ENCODE data around the gene RNF169. TPM values are rescaled to one million over a fixed set of nuclear protein-coding genes. Genes with fewer than 3 reads are reported as not detected.

RNF169 gene
- total and polyA plus RNA-seq, 9 of the 15 experiments (the other 6 are each of a cell fraction or from before 2014, with no cell fraction given) = 0.68 to 18.1 (median 10.1) TPM

DNA sequence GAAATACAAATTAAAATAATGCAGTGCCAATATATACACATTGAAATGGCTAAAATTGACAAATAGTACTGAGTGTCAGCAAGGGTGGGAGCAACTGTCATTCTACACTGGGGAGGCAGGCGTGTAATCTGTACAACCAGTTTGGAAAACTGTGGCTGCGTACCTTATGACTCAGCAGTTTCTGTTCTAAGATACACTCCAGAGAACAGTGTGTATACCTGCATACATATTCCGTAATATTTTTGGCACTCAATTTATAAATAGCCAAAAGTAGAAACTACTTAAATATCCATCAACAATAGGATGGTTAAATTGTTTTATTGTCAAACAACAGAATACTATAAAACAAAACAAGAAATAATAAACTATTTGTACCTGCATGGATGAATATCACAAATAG is 57.6 kb downstream of the RNF169 start (continued):
- TF ChIP-seq, protein P1, sequence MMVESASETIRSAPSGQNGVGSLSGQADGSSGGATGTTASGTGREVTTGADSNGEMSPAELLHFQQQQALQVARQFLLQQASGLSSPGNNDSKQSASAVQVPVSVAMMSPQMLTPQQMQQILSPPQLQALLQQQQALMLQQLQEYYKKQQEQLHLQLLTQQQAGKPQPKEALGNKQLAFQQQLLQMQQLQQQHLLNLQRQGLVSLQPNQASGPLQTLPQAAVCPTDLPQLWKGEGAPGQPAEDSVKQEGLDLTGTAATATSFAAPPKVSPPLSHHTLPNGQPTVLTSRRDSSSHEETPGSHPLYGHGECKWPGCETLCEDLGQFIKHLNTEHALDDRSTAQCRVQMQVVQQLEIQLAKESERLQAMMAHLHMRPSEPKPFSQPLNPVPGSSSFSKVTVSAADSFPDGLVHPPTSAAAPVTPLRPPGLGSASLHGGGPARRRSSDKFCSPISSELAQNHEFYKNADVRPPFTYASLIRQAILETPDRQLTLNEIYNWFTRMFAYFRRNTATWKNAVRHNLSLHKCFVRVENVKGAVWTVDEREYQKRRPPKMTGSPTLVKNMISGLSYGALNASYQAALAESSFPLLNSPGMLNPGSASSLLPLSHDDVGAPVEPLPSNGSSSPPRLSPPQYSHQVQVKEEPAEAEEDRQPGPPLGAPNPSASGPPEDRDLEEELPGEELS (CRISPR knock-in tag; IDR thresholded peaks at IDR 0.05; ENCODE audit: borderline replicate concordance) = no peak
- peak; percentile 83 for TF ChIP-seq ARID1B (IDR thresholded peaks at IDR 0.05)
- peak; percentile 50; the same call in 1 of the 2 replicates for TF ChIP-seq CREB1 (IDR thresholded peaks at IDR 0.05)
- TF ChIP-seq CREB1 (CRISPR knock-in tag; IDR thresholded peaks at IDR 0.05) = no peak
- no peak for TF ChIP-seq FOXK1 (CRISPR knock-in tag; IDR thresholded peaks at IDR 0.05; ENCODE audit: borderline replicate concordance)
- TF ChIP-seq TCF3 (CRISPR knock-in tag; IDR thresholded peaks at IDR 0.05) = peak; percentile 56
- TF ChIP-seq ZSCAN29 (IDR thresholded peaks at IDR 0.05) = peak; percentile 75; the same call in 1 of the 2 replicates
- peak; percentile 76 for TF ChIP-seq SMARCE1 (IDR thresholded peaks at IDR 0.05)
- no peak for TF ChIP-seq RFX1 (IDR thresholded peaks at IDR 0.05)
- peak; percentile 63 for TF ChIP-seq SMARCC2 (IDR thresholded peaks at IDR 0.05; ENCODE audit: low read depth)
- TF ChIP-seq MEF2A (IDR thresholded peaks at IDR 0.05; ENCODE audit: control insufficient read depth, low read depth, low read length) = 0 out of 2 replicates have a peak, but pooled peaks have one; percentile 9
- TF ChIP-seq NCOA1 (IDR thresholded peaks at IDR 0.05; ENCODE audit: low read depth) = no peak
- TF ChIP-seq PHB (CRISPR knock-in tag; IDR thresholded peaks at IDR 0.05) = no peak
- TF ChIP-seq TFAM (CRISPR knock-in tag; conservative IDR thresholded peaks at IDR 0.05) = no peak
- TF ChIP-seq POLR2A (conservative IDR thresholded peaks at IDR 0.05) = no peak
- no peak for TF ChIP-seq KAT8 (IDR thresholded peaks at IDR 0.05; ENCODE audit: low read depth)
- TF ChIP-seq CREM (IDR thresholded peaks at IDR 0.05; ENCODE audit: low read depth) = peak; percentile 83
- TF ChIP-seq, protein P2, sequence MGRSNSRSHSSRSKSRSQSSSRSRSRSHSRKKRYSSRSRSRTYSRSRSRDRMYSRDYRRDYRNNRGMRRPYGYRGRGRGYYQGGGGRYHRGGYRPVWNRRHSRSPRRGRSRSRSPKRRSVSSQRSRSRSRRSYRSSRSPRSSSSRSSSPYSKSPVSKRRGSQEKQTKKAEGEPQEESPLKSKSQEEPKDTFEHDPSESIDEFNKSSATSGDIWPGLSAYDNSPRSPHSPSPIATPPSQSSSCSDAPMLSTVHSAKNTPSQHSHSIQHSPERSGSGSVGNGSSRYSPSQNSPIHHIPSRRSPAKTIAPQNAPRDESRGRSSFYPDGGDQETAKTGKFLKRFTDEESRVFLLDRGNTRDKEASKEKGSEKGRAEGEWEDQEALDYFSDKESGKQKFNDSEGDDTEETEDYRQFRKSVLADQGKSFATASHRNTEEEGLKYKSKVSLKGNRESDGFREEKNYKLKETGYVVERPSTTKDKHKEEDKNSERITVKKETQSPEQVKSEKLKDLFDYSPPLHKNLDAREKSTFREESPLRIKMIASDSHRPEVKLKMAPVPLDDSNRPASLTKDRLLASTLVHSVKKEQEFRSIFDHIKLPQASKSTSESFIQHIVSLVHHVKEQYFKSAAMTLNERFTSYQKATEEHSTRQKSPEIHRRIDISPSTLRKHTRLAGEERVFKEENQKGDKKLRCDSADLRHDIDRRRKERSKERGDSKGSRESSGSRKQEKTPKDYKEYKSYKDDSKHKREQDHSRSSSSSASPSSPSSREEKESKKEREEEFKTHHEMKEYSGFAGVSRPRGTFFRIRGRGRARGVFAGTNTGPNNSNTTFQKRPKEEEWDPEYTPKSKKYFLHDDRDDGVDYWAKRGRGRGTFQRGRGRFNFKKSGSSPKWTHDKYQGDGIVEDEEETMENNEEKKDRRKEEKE (IDR thresholded peaks at IDR 0.05; ENCODE audit: borderline replicate concordance in 1 of 2, control insufficient read depth in 1 of 2, low read depth in 2 of 2, low read length in 1 of 2) = no peak
- no peak for TF ChIP-seq NFIC (IDR thresholded peaks at IDR 0.05)
- no peak for TF ChIP-seq HEY1 (CRISPR knock-in tag; IDR thresholded peaks at IDR 0.05; ENCODE audit: borderline replicate concordance)
- TF ChIP-seq RCOR1 (IDR thresholded peaks at IDR 0.05; ENCODE audit: borderline replicate concordance in 1 of 2, low read depth in 2 of 2, low read length in 2 of 2) = peak in 1 of 2 experiments; percentile 82; a peak in 1 of 4 replicates
- TF ChIP-seq, protein P3, sequence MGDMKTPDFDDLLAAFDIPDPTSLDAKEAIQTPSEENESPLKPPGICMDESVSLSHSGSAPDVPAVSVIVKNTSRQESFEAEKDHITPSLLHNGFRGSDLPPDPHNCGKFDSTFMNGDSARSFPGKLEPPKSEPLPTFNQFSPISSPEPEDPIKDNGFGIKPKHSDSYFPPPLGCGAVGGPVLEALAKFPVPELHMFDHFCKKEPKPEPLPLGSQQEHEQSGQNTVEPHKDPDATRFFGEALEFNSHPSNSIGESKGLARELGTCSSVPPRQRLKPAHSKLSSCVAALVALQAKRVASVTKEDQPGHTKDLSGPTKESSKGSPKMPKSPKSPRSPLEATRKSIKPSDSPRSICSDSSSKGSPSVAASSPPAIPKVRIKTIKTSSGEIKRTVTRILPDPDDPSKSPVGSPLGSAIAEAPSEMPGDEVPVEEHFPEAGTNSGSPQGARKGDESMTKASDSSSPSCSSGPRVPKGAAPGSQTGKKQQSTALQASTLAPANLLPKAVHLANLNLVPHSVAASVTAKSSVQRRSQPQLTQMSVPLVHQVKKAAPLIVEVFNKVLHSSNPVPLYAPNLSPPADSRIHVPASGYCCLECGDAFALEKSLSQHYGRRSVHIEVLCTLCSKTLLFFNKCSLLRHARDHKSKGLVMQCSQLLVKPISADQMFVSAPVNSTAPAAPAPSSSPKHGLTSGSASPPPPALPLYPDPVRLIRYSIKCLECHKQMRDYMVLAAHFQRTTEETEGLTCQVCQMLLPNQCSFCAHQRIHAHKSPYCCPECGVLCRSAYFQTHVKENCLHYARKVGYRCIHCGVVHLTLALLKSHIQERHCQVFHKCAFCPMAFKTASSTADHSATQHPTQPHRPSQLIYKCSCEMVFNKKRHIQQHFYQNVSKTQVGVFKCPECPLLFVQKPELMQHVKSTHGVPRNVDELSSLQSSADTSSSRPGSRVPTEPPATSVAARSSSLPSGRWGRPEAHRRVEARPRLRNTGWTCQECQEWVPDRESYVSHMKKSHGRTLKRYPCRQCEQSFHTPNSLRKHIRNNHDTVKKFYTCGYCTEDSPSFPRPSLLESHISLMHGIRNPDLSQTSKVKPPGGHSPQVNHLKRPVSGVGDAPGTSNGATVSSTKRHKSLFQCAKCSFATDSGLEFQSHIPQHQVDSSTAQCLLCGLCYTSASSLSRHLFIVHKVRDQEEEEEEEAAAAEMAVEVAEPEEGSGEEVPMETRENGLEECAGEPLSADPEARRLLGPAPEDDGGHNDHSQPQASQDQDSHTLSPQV (IDR thresholded peaks at IDR 0.05) = peak; percentile 60; the same call in 1 of the 2 replicates
- TF ChIP-seq RBFOX2 (IDR thresholded peaks at IDR 0.05; ENCODE audit: low read depth, low read length) = no peak

All from K562 (cell line).